HepG2 (cell line): Measurements from ENCODE around the gene PLOD3. TPM values are rescaled to one million over a fixed set of nuclear protein-coding genes. Genes with fewer than 3 reads are reported as not detected.
A peak's percentile ranks its signal among the peaks of the same experiment; 100 is the strongest.

ENCODE experiments used
- ATAC-seq: fragments of 200-7000 bp; cut with Tn5 transposase; 3 replicates; pipeline ENCODE4 v1.9.1; 2020; ENCODE audit warnings: mild to moderate bottlenecking, moderate library complexity
- BruUV-seq: library from RNA; stranded (reverse); fragments of 400-500 nt; replicated peaks from 2 replicates; lab custom pipeline; 2021; lab: Mats Ljungman, UMichigan
- CTCF ChIA-PET: fragments of 300-600 bp; formaldehyde crosslinking; extraction: SDS; loops from one replicate; lab custom pipeline; 2021; ENCODE audit warnings: low total read pairs, inconsistent platforms, low intra/inter-chr PET ratio; lab: Yijun Ruan, JAX
- POLR2A ChIA-PET: fragments of 350-600 bp; sonication (Branson Sonifier 250); formaldehyde crosslinking; loops from one replicate; lab custom pipeline; 2020; ENCODE audit warnings: antibody characterized with exemption, inconsistent platforms; lab: Yijun Ruan, JAX
- DNase-seq: peaks from one replicate; pipeline ENCODE4 v3.0.0-alpha.2; 2015; ENCODE audit warnings: low spot score
- FAIRE-seq: peaks from 3 replicates; lab custom pipeline; 2011; peaks lifted over from hg19 to GRCh38; lab: Jason Lieb, UNC
- H2AFZ ChIP-seq: one replicate; pipeline ENCODE4 v1.6.1; 2011; ENCODE audit warnings: low read length, inconsistent platforms
- H3K27ac ChIP-seq: fragments of 300-600 bp; 3 replicates; pipeline ENCODE4 v1.8.0; 2011; ENCODE audit warnings: mixed run types, mild to moderate bottlenecking, mixed read lengths, low read length, inconsistent platforms; ENCODE audit not compliant: insufficient read depth; ENCODE audit errors: extremely low read length
- H3K27me3 ChIP-seq, 2 experiments: fragments of 200-600 bp in 1 of 2; 2 replicates in 1 of 2; 3 replicates in 1 of 2; pipeline versions ENCODE4 v1.6.0 to v1.8.0; 2011; ENCODE audit warnings: low read length in 2 of 2, mild to moderate bottlenecking in 2 of 2, moderate library complexity in 2 of 2, inconsistent platforms in 1 of 2; ENCODE audit not compliant: insufficient read depth in 2 of 2, control insufficient read depth in 1 of 2
- H3K36me3 ChIP-seq, 2 experiments: fragments of 200-600 bp in 1 of 2; replicated peaks in 1 of 2; 2 replicates in 1 of 2; 3 replicates in 1 of 2; pipeline versions ENCODE4 v1.5.1 to v1.8.0; 2011; ENCODE audit warnings: low read length in 2 of 2, inconsistent platforms in 1 of 2; ENCODE audit not compliant: insufficient read depth in 2 of 2, control insufficient read depth in 1 of 2
- H3K4me1 ChIP-seq: 2 replicates; pipeline ENCODE4 v1.5.1; 2012; ENCODE audit warnings: low read length, inconsistent platforms; ENCODE audit not compliant: insufficient read depth
- H3K4me2 ChIP-seq: 2 replicates; pipeline ENCODE4 v1.6.0; 2011; ENCODE audit warnings: low read depth, low read length, inconsistent platforms
- H3K4me3 ChIP-seq, 3 experiments: fragments of 200-600 bp in 1 of 3; sonication (generic), shearing (Covaris generic) in 1 of 3; replicated peaks in 1 of 3; 2 replicates each; pipeline ENCODE4 v1.5.1; 2011 to 2016; ENCODE audit warnings: low read length in 3 of 3, inconsistent platforms in 2 of 3, low read depth in 2 of 3, mild to moderate bottlenecking in 2 of 3, control low read depth in 1 of 3, mixed read lengths in 1 of 3; ENCODE audit not compliant: insufficient read depth in 1 of 3
- H3K79me2 ChIP-seq: one replicate; pipeline ENCODE4 v1.6.1; 2011; ENCODE audit warnings: low read length, inconsistent platforms; ENCODE audit not compliant: insufficient read depth
- H3K9ac ChIP-seq: 2 replicates; pipeline ENCODE4 v1.6.0; 2011; ENCODE audit warnings: mild to moderate bottlenecking, low read depth, low read length, inconsistent platforms; ENCODE audit not compliant: insufficient read depth
- H3K9me3 ChIP-seq: 2 replicates; pipeline ENCODE4 v1.5.1; 2012; ENCODE audit warnings: mild to moderate bottlenecking, low read length
- H4K20me1 ChIP-seq: 2 replicates; pipeline ENCODE4 v1.6.0; 2011; ENCODE audit warnings: inconsistent platforms, mild to moderate bottlenecking, low read length, moderate library complexity; ENCODE audit not compliant: insufficient read depth
- AGO1 ChIP-seq: fragments of 200-400 bp; formaldehyde crosslinking; IDR thresholded peaks from 2 replicates; pipeline ENCODE4 v1.6.1; 2017; ENCODE audit warnings: mild to moderate bottlenecking, low read depth, low read length, moderate library complexity; ENCODE audit not compliant: poor library complexity, severe bottlenecking
- AGO2 ChIP-seq: fragments of 200-400 bp; formaldehyde crosslinking; optimal IDR thresholded peaks from 2 replicates; pipeline ENCODE3; 2017; ENCODE audit warnings: mild to moderate bottlenecking, low read depth, low read length, moderate library complexity
- GATAD1 ChIP-seq: IDR thresholded peaks from 2 replicates; pipeline ENCODE4 v1.6.1; 2016; ENCODE audit warnings: missing genetic modification reagents, missing compliant biosample characterization
- NBN ChIP-seq: fragments of 450-650 bp; conservative IDR thresholded peaks from 2 replicates; pipeline ENCODE4 v1.6.1; 2017
- TMF1 ChIP-seq: sonication (generic); formaldehyde crosslinking; IDR thresholded peaks from 2 replicates; pipeline ENCODE4 v1.8.1; 2022; ENCODE audit warnings: low read depth, missing genetic modification reagents
- ZBTB3 ChIP-seq: sonication (generic); formaldehyde crosslinking; IDR thresholded peaks from 2 replicates; pipeline ENCODE4 v1.4.0; 2020; ENCODE audit warnings: low read depth, mild to moderate bottlenecking, moderate library complexity, missing genetic modification reagents, borderline replicate concordance
- ZNF235 ChIP-seq: sonication (generic); formaldehyde crosslinking; IDR thresholded peaks from 2 replicates; pipeline ENCODE4 v1.8.1; 2023; ENCODE audit warnings: mild to moderate bottlenecking, missing genetic modification reagents, borderline replicate concordance
- ZNF317 ChIP-seq: sonication (generic); formaldehyde crosslinking; IDR thresholded peaks from 2 replicates; pipeline ENCODE4 v1.5.0; 2020; ENCODE audit warnings: mild to moderate bottlenecking, missing genetic modification reagents
- ZNF567 ChIP-seq: sonication (generic); formaldehyde crosslinking; IDR thresholded peaks from 2 replicates; pipeline ENCODE4 v1.8.1; 2023; ENCODE audit warnings: mild to moderate bottlenecking, missing genetic modification reagents, borderline replicate concordance
- ZNF687 ChIP-seq: sonication (generic); formaldehyde crosslinking; IDR thresholded peaks from 2 replicates; pipeline ENCODE4 v1.5.1; 2020; ENCODE audit warnings: mild to moderate bottlenecking, missing genetic modification reagents, moderate library complexity
- ZSCAN25 ChIP-seq: sonication (generic); formaldehyde crosslinking; IDR thresholded peaks from 2 replicates; pipeline ENCODE4 v1.8.0; 2022; ENCODE audit warnings: mild to moderate bottlenecking, missing genetic modification reagents
- WGBS: methylation state at CpG from one replicate; pipeline ENCODE4 v1.1.6; 2017; ENCODE audit warnings: low lambda C conversion rate; 5-methylcytosine and 5-hydroxymethylcytosine counted together
- in situ Hi-C: cut with HindIII; loops from 2 replicates; pipeline ENCODE4 v1.10.0; 2017; ENCODE audit warnings: low pct_unique_long_range_greater_than_20kb; ENCODE audit not compliant: extremely low pct_ligation_motif_present
- intact Hi-C: fragments of 100-400 bp; cut with micrococcal nuclease; formaldehyde crosslinking; loops from one replicate; pipeline ENCODE4 v1.10.0; 2022; ENCODE audit not compliant: unreplicated experiment
- polyA plus RNA-seq, 8 experiments: library from polyadenylated mRNA; depleted of rRNA in 3 of 8; stranded (reverse) in 7 of 8; unstranded in 1 of 8; fragments of >200 nt; fragmentation: Illumina TruSeq in 4 of 8; extraction: Trizol in 4 of 8; gene quantifications; 2 replicates each; pipeline versions ENCODE4 v1.2.1 to v1.2.3, GENCODE V29; 2011 to 2016; ENCODE audit warnings: low read depth in 4 of 8, missing spikeins in 1 of 8, mixed read lengths in 1 of 8; ENCODE audit not compliant: insufficient read depth in 1 of 8
- total RNA-seq, 5 experiments: library from RNA; depleted of rRNA; stranded (reverse); fragments of >200 nt; fragmentation: Illumina TruSeq; extraction: Trizol; gene quantifications; 2 replicates each; pipeline ENCODE4 v1.2.3, GENCODE V29; 2016; ENCODE audit warnings: low read depth in 1 of 5
- TF ChIP-seq, protein P1 (sequence below): fragments of 450-650 bp; IDR thresholded peaks from 2 replicates; pipeline ENCODE4 v1.6.1; 2017
- TF ChIP-seq, protein P2 (sequence below): sonication (generic); formaldehyde crosslinking; IDR thresholded peaks from 2 replicates; pipeline ENCODE4 v1.4.0; 2020; ENCODE audit warnings: mild to moderate bottlenecking, missing genetic modification reagents
- TF ChIP-seq, protein P3 (sequence below): sonication (generic); formaldehyde crosslinking; IDR thresholded peaks from 2 replicates; pipeline ENCODE4 v1.5.0; 2020; ENCODE audit warnings: mild to moderate bottlenecking, missing genetic modification reagents, moderate library complexity

The PLOD3 gene
- total and polyA plus RNA-seq, 2 of the 13 experiments (the other 11 are each of a cell fraction or from before 2014, with no cell fraction given) = 65.8 to 67.4 TPM

DNA sequence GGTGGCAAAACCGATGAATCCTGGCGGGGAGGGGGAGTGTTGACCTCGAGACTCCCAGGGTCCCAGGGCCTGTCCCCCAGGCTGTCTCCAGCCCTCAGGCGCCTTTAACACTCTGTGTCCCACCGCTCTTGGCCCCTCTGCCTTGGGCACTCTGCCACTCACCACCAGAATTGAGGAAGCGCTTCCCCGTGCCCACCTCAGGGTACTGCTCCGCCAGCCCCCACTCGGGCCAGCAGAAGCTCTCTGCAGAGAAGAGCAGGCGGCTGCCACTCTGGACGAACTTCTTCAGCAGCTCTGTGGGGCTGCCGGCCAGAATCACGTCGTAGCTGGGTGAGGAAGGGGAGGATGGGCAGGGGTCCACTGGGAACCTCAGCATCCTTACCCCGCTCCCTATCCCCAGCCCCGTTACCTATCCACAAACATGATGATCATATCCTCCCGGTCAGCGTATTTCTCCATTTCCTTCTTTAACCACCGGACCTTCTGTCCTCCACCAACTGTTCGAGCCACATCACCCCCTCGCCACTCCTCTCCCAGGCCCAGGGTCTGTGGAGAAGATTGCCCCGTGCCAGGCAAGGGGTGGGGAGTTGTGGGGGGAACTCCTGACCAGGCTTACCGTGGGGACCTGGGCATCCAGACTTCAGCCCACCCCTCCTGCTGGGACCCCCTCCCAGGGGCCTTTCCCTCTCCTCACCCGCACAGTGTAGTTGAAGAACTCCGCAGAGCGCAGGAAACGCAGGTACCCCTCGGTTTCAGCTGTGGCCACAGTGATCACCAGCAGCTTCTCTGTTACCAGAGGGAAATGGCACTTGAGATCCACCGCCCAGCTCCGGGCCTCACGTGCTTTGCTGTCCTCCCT lies 1.2 kb downstream of the PLOD3 start (continued):
- TF ChIP-seq NBN (no peak), ZNF567 (CRISPR knock-in tag) (peak; percentile 14; the same call in 1 of the 2 replicates), GATAD1 (CRISPR knock-in tag) (no peak), ZNF317 (no peak), ZNF235 (CRISPR knock-in tag) (no peak)
- TF ChIP-seq, protein P1, sequence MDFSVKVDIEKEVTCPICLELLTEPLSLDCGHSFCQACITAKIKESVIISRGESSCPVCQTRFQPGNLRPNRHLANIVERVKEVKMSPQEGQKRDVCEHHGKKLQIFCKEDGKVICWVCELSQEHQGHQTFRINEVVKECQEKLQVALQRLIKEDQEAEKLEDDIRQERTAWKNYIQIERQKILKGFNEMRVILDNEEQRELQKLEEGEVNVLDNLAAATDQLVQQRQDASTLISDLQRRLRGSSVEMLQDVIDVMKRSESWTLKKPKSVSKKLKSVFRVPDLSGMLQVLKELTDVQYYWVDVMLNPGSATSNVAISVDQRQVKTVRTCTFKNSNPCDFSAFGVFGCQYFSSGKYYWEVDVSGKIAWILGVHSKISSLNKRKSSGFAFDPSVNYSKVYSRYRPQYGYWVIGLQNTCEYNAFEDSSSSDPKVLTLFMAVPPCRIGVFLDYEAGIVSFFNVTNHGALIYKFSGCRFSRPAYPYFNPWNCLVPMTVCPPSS = no peak
- TF ChIP-seq, protein P2, sequence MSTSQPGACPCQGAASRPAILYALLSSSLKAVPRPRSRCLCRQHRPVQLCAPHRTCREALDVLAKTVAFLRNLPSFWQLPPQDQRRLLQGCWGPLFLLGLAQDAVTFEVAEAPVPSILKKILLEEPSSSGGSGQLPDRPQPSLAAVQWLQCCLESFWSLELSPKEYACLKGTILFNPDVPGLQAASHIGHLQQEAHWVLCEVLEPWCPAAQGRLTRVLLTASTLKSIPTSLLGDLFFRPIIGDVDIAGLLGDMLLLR (CRISPR knock-in tag) = no peak

- WGBS = 99% methylated on average over 8 of the region's 8 CpGs
- no peak for DNase-seq
- Histone ChIP-seq H3K27ac (no peak overlapping the region), H3K4me2 (no peak overlapping the region), H3K27me3 (no peaks in the 10 kb centered on the region), H3K4me1 (peaks cover 21% of the 10 kb centered on the region), H3K4me3 (no peak overlapping the region), H3K79me2 (peaks cover 12% of the 10 kb centered on the region), H3K9me3 (no peaks in the 10 kb centered on the region), H4K20me1 (no peaks in the 10 kb centered on the region), H3K9ac (no peak overlapping the region), H2AFZ (no peak overlapping the region), H3K36me3 (peaks cover 14 to 26% of the 10 kb centered on the region in 2 experiments; a peak in 4 of 5 replicates)
- FAIRE-seq = no peak
- ChIA-PET POLR2A (interaction anchor here (11.2 kb wide), 1 partner anchor 8 kb away, joined by 202 read pairs; the partner anchor contains the start of gene MOGAT3), CTCF (no interaction called here)
- ATAC-seq = peak; percentile 25
- intact Hi-C loops (no loop called here), in situ Hi-C loops (no loop called here)
- no TSS peak for BruUV-seq
- TF ChIP-seq TMF1 (CRISPR knock-in tag) (no peak), ZBTB3 (no peak), AGO2 (peak; percentile 55), ZNF687 (peak; percentile 30), AGO1 (peak; percentile 74), ZSCAN25 (no peak)
- TF ChIP-seq, protein P3, sequence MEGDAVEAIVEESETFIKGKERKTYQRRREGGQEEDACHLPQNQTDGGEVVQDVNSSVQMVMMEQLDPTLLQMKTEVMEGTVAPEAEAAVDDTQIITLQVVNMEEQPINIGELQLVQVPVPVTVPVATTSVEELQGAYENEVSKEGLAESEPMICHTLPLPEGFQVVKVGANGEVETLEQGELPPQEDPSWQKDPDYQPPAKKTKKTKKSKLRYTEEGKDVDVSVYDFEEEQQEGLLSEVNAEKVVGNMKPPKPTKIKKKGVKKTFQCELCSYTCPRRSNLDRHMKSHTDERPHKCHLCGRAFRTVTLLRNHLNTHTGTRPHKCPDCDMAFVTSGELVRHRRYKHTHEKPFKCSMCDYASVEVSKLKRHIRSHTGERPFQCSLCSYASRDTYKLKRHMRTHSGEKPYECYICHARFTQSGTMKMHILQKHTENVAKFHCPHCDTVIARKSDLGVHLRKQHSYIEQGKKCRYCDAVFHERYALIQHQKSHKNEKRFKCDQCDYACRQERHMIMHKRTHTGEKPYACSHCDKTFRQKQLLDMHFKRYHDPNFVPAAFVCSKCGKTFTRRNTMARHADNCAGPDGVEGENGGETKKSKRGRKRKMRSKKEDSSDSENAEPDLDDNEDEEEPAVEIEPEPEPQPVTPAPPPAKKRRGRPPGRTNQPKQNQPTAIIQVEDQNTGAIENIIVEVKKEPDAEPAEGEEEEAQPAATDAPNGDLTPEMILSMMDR (CRISPR knock-in tag) = peak; percentile 46
Observed at GRCh38 chr7:101212014-101212413, 5.4 kb downstream of the PLOD3 start.
